CD4-positive, alpha-beta memory T cell (primary cell): ENCODE data around the gene GNB3. TPM values are rescaled to one million over a fixed set of nuclear protein-coding genes. Genes with fewer than 3 reads are reported as not detected.

Experiments
- CTCF ChIA-PET: fragments of 350-600 bp; sonication (Branson Sonifier 250); formaldehyde crosslinking; loops from one replicate; lab custom pipeline; 2021; ENCODE audit warnings: inconsistent platforms; ENCODE audit not compliant: partially characterized antibody; lab: Charles Lee
- POLR2A ChIA-PET: fragments of 350-600 bp; sonication (Branson Sonifier 250); formaldehyde crosslinking; loops from one replicate; lab custom pipeline; 2021; ENCODE audit not compliant: partially characterized antibody; lab: Charles Lee
- DNase-seq, 5 donors: peaks; one replicate each; pipeline versions ENCODE4 v3.0.0 to v3.0.0-alpha.2; 2020 to 2022; ENCODE audit warnings: mixed read lengths in 1 of 5
- H3K27ac ChIP-seq: one replicate; pipeline ENCODE4 v1.7.0; 2013; ENCODE audit warnings: low read depth, low read length
- H3K27me3 ChIP-seq: 2 replicates; pipeline ENCODE4 v1.7.0; 2013; ENCODE audit warnings: mild to moderate bottlenecking, low read length, moderate library complexity; ENCODE audit not compliant: insufficient read depth
- H3K36me3 ChIP-seq: 2 replicates; pipeline ENCODE4 v1.7.0; 2013; ENCODE audit warnings: mild to moderate bottlenecking, low read length, moderate library complexity; ENCODE audit not compliant: insufficient read depth
- H3K4me1 ChIP-seq: 2 replicates; pipeline ENCODE4 v1.7.0; 2013; ENCODE audit warnings: mild to moderate bottlenecking, low read length, moderate library complexity; ENCODE audit not compliant: insufficient read depth
- H3K4me3 ChIP-seq, 2 donors: one replicate each; pipeline ENCODE4 v1.7.0; 2013; ENCODE audit warnings: low read length in 2 of 2, mild to moderate bottlenecking in 1 of 2
- H3K9me3 ChIP-seq, 2 donors: one replicate each; pipeline ENCODE4 v1.7.0; 2013; ENCODE audit warnings: low read length in 2 of 2, control low read depth in 1 of 2; ENCODE audit not compliant: control insufficient read depth in 1 of 2
- H3K27ac Mint-ChIP-seq, 7 donors: one replicate each; pipeline ENCODE4 v1.8.0; 2020 to 2021; ENCODE audit warnings: mixed read lengths in 7 of 7, mild to moderate bottlenecking in 6 of 7, inconsistent platforms in 3 of 7, moderate library complexity in 3 of 7
- H3K27me3 Mint-ChIP-seq, 2 donors: one replicate each; pipeline ENCODE4 v1.8.0; 2020 to 2021; ENCODE audit warnings: mixed read lengths in 2 of 2
- H3K36me3 Mint-ChIP-seq, 2 donors: one replicate each; pipeline ENCODE4 v1.8.0; 2020 to 2021; ENCODE audit warnings: mixed read lengths in 2 of 2, inconsistent platforms in 1 of 2, mild to moderate bottlenecking in 1 of 2
- H3K4me1 Mint-ChIP-seq, 4 donors: one replicate each; pipeline ENCODE4 v1.8.0; 2020 to 2021; ENCODE audit warnings: mixed read lengths in 4 of 4, mild to moderate bottlenecking in 1 of 4
- H3K4me3 Mint-ChIP-seq, 8 donors: one replicate each; pipeline ENCODE4 v1.8.0; 2020 to 2021; ENCODE audit warnings: mixed read lengths in 8 of 8, mild to moderate bottlenecking in 7 of 8, moderate library complexity in 6 of 8, inconsistent platforms in 3 of 8
- H3K9me3 Mint-ChIP-seq, 8 donors: one replicate each; pipeline ENCODE4 v1.8.0; 2020 to 2021; ENCODE audit warnings: mixed read lengths in 8 of 8, mild to moderate bottlenecking in 5 of 8, inconsistent platforms in 3 of 8, moderate library complexity in 1 of 8
- intact Hi-C: fragments of 100-400 bp; cut with micrococcal nuclease; formaldehyde crosslinking; loops from one replicate; pipeline ENCODE4 v1.15.1; 2023
- polyA plus RNA-seq, 2 donors: library from polyadenylated mRNA; unstranded; fragments of 300-500 nt; fragmentation: Illumina TruSeq; gene quantifications; one replicate each; pipeline ENCODE4 v1.2.3, GENCODE V29; 2021
- total RNA-seq, 2 experiments: library from RNA; stranded (reverse); gene quantifications; one replicate each; pipeline ENCODE4 v1.2.3, GENCODE V29; 2021

GNB3 gene
- total and polyA plus RNA-seq, 4 experiments from 2014 or later = 5.1 to 5.2 TPM; not detected in 2

DNA sequence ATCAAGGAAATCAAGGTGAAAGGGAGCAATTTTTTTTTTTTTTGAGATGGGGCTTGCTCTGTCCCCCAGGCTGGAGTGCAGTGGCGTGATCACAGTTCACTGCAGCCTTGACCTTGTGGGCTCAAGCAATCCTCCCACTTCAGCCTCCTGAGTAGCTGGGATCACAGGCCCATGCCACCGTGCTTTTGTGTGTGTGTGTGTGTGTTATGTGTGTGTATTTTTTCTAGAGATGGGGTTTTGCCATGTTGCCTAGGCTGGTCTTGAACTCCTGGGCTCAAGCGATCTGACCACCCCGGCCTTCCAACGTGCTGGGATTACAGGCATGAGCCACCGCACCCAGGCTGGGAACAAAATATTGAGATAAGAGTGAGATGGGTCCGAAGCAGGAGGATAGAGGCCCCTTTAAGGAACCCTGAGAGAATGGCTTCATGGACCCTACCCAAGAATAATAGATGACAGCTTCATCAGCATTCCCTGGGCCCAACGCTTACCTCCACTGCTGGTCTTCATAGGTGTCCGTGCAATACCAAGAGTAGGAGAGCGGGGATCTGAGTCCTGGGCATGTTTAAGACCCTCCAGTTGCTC, 9.3 kb downstream of the GNB3 start:
- Histone ChIP-seq H3K9me3 (no peaks in the 10 kb centered on the region), H3K36me3 (peaks cover 3% of the 10 kb centered on the region), H3K4me3 (no peak overlapping the region), H3K27ac (no peak overlapping the region), H3K4me1 (peaks cover 35% of the 10 kb centered on the region), H3K27me3 (no peaks in the 10 kb centered on the region)
- Mint-ChIP-seq H3K36me3 (peaks cover 4 to 10% of the 10 kb centered on the region in 2 donors), H3K27me3 (no peaks in the 10 kb centered on the region), H3K4me1 (peaks cover 18 to 36% (median 26%) of the 10 kb centered on the region in 4 donors), H3K27ac (peak overlapping the region in 3 of 7 donors; percentile 10 to 74 (median 56)), H3K4me3 (peak overlapping the region in 2 of 8 donors; percentile 25 to 30), H3K9me3 (peaks cover 0 to 3% (median 0%) of the 10 kb centered on the region in 8 donors)
- DNase-seq = peak in 1 of 5 donors; percentile 13
- ChIA-PET CTCF (interaction anchor here (1.1 to 5.7 kb wide), 5 partner anchors 15 to 263 kb away, joined by 3 to 102 read pairs (median 16); partner anchors contain the start of genes PTMS, SPSB2 and TPI1), POLR2A (interaction anchor here (1.3 to 5.2 kb wide), 2 partner anchors 10 to 97 kb away, joined by 3 to 47 read pairs; partner anchors contain the start of gene MLF2)
- intact Hi-C loops = loop anchor here (2.0 kb wide), 1 partner anchor 15 kb away; no protein-coding TSS in a partner anchor

GRCh38 chr12:6850796-6851152, 10.0 kb downstream of the GNB3 start:
- intact Hi-C loops = loop anchor here (1.0 to 2.0 kb wide), 3 partner anchors 16 to 126 kb away; partner anchors contain the start of genes COPS7A and MLF2

DNA sequence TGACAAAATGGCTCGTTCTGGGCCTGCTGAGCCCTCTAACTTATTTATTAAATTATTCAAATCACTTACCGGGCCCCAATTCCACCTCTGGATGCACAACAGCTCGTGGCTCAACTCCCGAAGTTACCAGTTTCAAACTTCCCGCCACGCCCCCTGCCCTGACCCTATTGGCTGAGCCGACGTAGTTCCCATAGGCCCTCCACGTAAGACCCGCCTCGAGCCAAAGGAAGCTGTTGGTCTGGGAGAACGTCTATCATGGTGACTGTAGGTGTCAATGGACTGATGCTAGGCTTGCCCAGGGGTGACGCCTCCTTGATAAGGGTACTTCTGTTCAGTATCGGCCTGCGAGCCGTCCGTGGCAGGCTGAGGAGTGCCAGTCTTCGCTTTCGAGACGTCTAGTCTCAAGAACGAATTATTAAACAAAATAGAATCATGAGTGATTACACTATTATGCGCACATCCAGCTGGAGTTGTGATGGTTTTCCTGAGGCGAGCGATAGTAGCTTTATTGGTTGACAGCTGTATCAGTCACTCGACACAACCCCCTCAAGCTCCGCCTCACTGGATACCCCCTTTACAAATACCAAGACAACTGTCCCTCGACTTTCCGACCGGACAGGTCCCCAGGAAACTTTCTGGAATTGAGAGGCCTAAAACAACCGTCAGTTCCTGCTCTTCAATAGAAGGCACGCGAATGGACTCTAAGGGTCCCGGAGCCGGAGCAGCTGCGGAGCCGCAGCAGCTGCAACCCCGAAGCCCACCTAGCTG, 10.6 kb downstream of the GNB3 start, which contains the start of gene CDCA3:
Gene CDCA3, minus strand, starts transcription at position 134 of the 768 bp plus-strand sequence. CDS start 334 bp downstream, outside the sequence.
- Mint-ChIP-seq H3K27me3 (no peaks in the 10 kb centered on the region), H3K4me1 (peaks cover 18 to 36% (median 27%) of the 10 kb centered on the region in 4 donors), H3K27ac (peak within 1 kb of the TSS; percentile 82 to 100 (median 99)), H3K4me3 (peak within 1 kb of the TSS; percentile 88 to 99 (median 95)), H3K9me3 (peaks cover 0 to 3% (median 0%) of the 10 kb centered on the region in 8 donors), H3K36me3 (peaks cover 8 to 16% of the 10 kb centered on the region in 2 donors)
- peaks cover 16% of the 10 kb centered on the region for H3K36me3 ChIP-seq
- no peaks in the 10 kb centered on the region for H3K9me3 ChIP-seq
- intact Hi-C loops = loop anchor here (1.0 to 2.0 kb wide), 3 partner anchors 17 to 127 kb away; partner anchors contain the start of genes COPS7A and MLF2
- H3K27me3 ChIP-seq = no peaks in the 10 kb centered on the region
- CTCF ChIA-PET = interaction anchor here (0.6 to 5.7 kb wide), 20 partner anchors 9 to 512 kb away, joined by 3 to 102 read pairs (median 4); partner anchors contain the start of genes MLF2, P3H3, PTMS and SPSB2
- peak within 1 kb of the TSS; percentile 62 to 97 for H3K4me3 ChIP-seq
- peak; percentile 90 to 98 (median 92) for DNase-seq
- peak within 1 kb of the TSS; percentile 92 for H3K27ac ChIP-seq
- POLR2A ChIA-PET = interaction anchor here (0.7 to 7.1 kb wide), 42 partner anchors 8 to 789 kb away, joined by 3 to 270 read pairs (median 6); partner anchors contain the start of genes C12orf57, CD4, COPS7A and ENO2
- H3K4me1 ChIP-seq = peaks cover 37% of the 10 kb centered on the region

More at GRCh38 chr12:6850796-6851152, 10.0 kb downstream of the GNB3 start:
- no peaks in the 10 kb centered on the region for H3K27me3 ChIP-seq
- CTCF ChIA-PET = interaction anchor here (0.8 to 5.7 kb wide), 12 partner anchors 12 to 263 kb away, joined by 3 to 102 read pairs (median 5); partner anchors contain the start of genes MLF2, PTMS, SPSB2 and TPI1
- H3K4me3 Mint-ChIP-seq = peak overlapping the region in 6 of 8 donors; percentile 88 to 99 (median 95)
- H3K4me1 Mint-ChIP-seq = peaks cover 18 to 36% (median 27%) of the 10 kb centered on the region in 4 donors
- peak overlapping the region; percentile 92 for H3K27ac ChIP-seq
- peaks cover 5 to 12% of the 10 kb centered on the region in 2 donors for H3K36me3 Mint-ChIP-seq
- H3K4me1 ChIP-seq = peaks cover 37% of the 10 kb centered on the region
- peaks cover 0 to 3% (median 0%) of the 10 kb centered on the region in 8 donors for H3K9me3 Mint-ChIP-seq
- POLR2A ChIA-PET = interaction anchor here (0.7 to 7.1 kb wide), 24 partner anchors 9 to 790 kb away, joined by 3 to 270 read pairs (median 9); partner anchors contain the start of genes C12orf57, COPS7A, ENO2 and LPAR5
- H3K27ac Mint-ChIP-seq = peak overlapping the region in 6 of 7 donors; percentile 82 to 100 (median 99)
- peak overlapping the region in 1 of 2 donors; percentile 62 for H3K4me3 ChIP-seq
- H3K36me3 ChIP-seq = peaks cover 10% of the 10 kb centered on the region
- DNase-seq = peak in 1 of 5 donors; percentile 43
- no peaks in the 10 kb centered on the region for H3K9me3 ChIP-seq
- no peaks in the 10 kb centered on the region for H3K27me3 Mint-ChIP-seq

DNA sequence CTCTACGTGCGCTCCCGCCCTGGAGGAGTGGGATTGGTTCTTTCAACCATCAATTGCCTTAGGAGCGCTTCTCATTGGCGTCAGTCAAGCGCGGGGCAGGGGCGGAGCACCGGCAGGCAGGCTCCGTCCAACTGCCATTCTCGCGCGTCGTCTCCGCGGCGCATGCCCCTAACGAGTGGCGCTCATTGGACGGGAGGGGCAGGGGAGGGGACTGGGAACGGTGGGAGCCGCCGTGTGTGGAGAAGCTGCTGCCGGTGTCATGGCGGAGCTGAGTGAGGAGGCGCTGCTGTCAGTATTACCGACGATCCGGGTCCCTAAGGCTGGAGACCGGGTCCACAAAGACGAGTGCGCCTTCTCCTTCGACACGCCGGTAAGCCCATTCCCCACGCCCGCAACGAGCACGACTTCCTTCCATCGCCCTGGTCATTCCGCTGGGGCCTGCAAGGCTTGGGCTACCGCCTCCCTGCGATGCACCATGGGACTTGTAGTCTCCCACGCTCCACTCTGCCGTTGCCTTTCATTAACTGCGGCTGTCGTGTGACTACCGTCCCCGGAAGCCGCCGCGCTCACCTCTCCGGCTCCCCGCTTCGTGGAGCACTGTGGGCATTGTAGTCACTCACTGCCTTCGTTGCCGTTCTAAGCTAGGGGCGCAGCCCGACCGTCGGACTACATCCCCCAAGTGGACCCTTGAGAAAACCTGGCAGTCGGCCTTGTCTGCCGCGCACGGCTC, 11.4 kb downstream of the GNB3 start, which contains the start of gene USP5:
Gene USP5, plus strand, starts transcription at position 230 of the 730 bp plus-strand sequence. Its CDS starts 30 bp downstream, at position 260.
- Histone ChIP-seq H3K9me3 (no peaks in the 10 kb centered on the region), H3K27ac (peak within 1 kb of the TSS; percentile 92), H3K36me3 (peaks cover 24% of the 10 kb centered on the region), H3K27me3 (no peaks in the 10 kb centered on the region), H3K4me1 (peaks cover 37% of the 10 kb centered on the region), H3K4me3 (peak within 1 kb of the TSS; percentile 62 to 97)
- Mint-ChIP-seq H3K4me1 (peaks cover 18 to 36% (median 27%) of the 10 kb centered on the region in 4 donors), H3K9me3 (peaks cover 0 to 3% (median 0%) of the 10 kb centered on the region in 8 donors), H3K36me3 (peaks cover 12 to 21% of the 10 kb centered on the region in 2 donors), H3K27ac (peak within 1 kb of the TSS; percentile 82 to 100 (median 99)), H3K27me3 (no peaks in the 10 kb centered on the region), H3K4me3 (peak within 1 kb of the TSS; percentile 88 to 99 (median 95))
- ChIA-PET POLR2A (interaction anchor here (0.6 to 7.1 kb wide), 52 partner anchors 9 to 788 kb away, joined by 3 to 270 read pairs (median 5); partner anchors contain the start of genes C12orf57, C1RL, CD4 and COPS7A), CTCF (interaction anchor here (0.6 to 5.7 kb wide), 20 partner anchors 10 to 513 kb away, joined by 3 to 102 read pairs (median 4); partner anchors contain the start of genes MLF2, P3H3, PTMS and SPSB2)
- peak; percentile 99 to 100 (median 99) for DNase-seq
- intact Hi-C loops = loop anchor here (1.0 to 2.0 kb wide), 15 partner anchors 15 to 359 kb away; partner anchors contain the start of genes CHD4, COPS7A, EMG1 and IFFO1

DNA sequence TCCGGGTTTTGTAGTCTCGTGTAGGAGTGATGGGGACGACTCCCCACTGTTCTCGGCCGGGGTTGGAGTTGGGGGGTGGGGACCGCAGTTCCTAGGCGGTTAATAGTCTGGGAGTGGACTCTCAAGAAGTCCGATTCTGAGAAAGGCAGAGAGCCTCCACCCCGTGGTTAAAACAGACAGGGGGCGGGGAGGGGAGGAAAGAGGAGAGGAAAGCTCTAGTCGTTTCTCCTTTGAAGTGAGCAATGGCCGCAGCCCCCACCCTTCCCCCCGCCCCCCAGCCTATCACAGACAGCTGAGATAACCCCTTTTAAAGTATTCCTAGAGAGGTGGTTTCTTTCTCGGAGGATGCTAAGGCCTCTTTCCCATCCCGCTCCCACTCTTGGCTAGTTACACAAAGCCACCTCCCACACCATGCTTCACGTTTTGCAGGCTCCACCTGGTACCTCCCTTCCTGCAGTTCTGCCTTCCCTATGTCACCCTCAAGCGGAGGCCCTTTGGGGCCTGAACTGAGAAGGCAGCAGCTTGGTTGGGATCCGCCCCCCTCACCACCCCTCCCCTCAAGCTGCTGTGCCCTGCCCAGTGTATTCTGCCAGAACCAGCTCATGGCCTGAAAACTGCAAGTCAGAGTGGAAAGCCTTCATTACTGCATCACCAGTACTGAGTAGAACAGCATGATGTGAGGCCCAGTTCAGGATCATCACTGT, 12.1 kb downstream of the GNB3 start:
- Histone ChIP-seq H3K36me3 (peaks cover 31% of the 10 kb centered on the region), H3K9me3 (no peaks in the 10 kb centered on the region), H3K4me1 (peaks cover 37% of the 10 kb centered on the region), H3K27ac (peak overlapping the region; percentile 92), H3K4me3 (peak overlapping the region; percentile 62 to 97), H3K27me3 (no peaks in the 10 kb centered on the region)
- peak overlapping the region; percentile 88 to 99 (median 95) for H3K4me3 Mint-ChIP-seq
- peaks cover 19 to 39% (median 29%) of the 10 kb centered on the region in 4 donors for H3K4me1 Mint-ChIP-seq
- peaks cover 0 to 3% (median 0%) of the 10 kb centered on the region in 8 donors for H3K9me3 Mint-ChIP-seq
- H3K27ac Mint-ChIP-seq = peak overlapping the region; percentile 82 to 100 (median 99)
- ChIA-PET POLR2A (interaction anchor here (0.6 to 7.1 kb wide), 41 partner anchors 9 to 382 kb away, joined by 3 to 270 read pairs (median 5); partner anchors contain the start of genes C12orf57, C1RL, CD4 and COPS7A), CTCF (interaction anchor here (0.7 to 5.7 kb wide), 16 partner anchors 10 to 513 kb away, joined by 3 to 102 read pairs (median 4); partner anchors contain the start of genes CD4, MLF2, P3H3 and PTMS)
- peaks cover 19 to 28% of the 10 kb centered on the region in 2 donors for H3K36me3 Mint-ChIP-seq
- intact Hi-C loops = loop anchor here (1.0 to 2.0 kb wide), 12 partner anchors 14 to 360 kb away; partner anchors contain the start of genes CHD4, EMG1, IFFO1 and ING4
- DNase-seq = peak; percentile 56 to 85 (median 64)
- H3K27me3 Mint-ChIP-seq = no peaks in the 10 kb centered on the region
